Amygdala (tissue), 56 donors: ENCODE measurements around the gene WNT3.
"Not testable (repeated sequence)": the region's sequence is repeated elsewhere in the genome, so short reads cannot be mapped to it uniquely, and the experiment has no call there.

Experiments used
- DNase-seq, 56 donors: peaks; one replicate each; lab custom pipeline; 2025; lab: John Stamatoyannopoulos, UW

Gene WNT3, protein sequence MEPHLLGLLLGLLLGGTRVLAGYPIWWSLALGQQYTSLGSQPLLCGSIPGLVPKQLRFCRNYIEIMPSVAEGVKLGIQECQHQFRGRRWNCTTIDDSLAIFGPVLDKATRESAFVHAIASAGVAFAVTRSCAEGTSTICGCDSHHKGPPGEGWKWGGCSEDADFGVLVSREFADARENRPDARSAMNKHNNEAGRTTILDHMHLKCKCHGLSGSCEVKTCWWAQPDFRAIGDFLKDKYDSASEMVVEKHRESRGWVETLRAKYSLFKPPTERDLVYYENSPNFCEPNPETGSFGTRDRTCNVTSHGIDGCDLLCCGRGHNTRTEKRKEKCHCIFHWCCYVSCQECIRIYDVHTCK

DNA sequence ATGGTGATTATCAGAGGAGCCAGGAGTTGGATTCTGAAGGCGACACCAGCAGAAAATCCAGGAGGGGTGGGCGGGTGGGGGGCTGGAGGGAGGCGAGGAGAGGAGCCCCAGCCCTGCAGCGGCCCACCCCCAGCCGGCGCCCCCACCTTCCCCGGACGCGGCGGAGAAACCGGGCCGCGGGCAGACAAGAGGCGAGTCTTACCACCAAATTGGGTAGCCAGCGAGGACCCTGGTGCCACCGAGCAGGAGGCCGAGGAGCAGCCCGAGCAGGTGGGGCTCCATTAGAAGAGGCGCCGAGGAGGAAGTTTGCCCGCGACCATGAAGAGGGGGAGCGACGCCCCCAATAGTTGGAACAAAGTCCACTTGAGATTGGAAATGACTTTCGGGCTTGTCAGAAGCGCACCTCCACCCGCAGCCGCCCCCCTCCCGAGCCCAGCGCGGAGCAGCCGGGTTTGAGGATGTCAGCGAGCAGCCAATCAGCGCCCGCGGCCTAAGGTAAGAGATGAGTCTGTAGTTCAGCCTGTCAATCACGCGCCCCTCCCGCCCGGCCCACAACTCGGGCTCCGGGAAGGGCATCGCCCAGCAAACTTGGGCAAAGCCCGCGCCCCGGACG is at the start of gene WNT3:
WNT3 (minus strand) TSS at position 377 of the 613 bp plus-strand sequence; CDS start at position 282, 95 bp downstream.
- DNase-seq: peak in 4 of 56 donors; percentile 11 to 47 (median 26)

DNA sequence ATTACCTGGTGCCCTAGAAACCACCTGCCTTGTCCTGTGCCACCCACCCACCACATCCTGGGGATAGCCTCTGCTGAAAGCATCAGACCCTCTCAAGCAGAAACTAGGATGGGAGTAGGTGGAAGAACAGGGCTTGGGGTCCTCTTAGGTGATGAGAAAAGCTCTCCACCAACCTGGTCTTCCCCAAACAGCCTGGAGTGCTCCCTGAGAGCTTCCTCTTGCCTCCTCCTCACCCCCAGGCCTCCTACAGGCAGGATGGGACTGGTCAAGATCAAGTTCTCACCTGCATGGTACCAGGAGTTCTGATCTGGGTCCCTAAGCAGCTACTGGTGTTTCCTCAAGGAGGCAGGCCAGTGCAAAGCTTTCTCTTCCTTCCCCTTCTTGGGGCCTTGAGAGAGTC is 48.3 kb upstream of the WNT3 start:
- DNase-seq: no peak

DNA sequence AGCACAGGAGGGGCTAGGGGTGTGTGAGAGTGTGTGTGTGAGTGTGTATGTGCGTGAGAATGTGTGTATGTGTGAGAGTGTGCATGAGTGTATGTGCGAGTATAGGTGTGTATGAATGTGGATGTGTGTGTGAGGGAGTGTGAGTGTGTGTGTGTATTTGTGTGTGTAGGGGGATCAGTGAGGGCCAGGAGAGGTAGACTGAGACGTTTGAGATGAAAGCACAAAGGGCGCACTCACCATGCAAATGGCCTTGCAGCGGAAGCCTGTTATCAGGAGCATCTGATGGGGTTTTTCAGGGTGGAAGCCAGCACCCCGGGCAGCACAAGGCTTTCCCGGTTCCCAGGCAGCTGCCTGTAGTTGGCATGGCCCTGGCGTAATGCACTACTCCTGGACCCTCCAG is 47.8 kb upstream of the WNT3 start:
- DNase-seq: no peak

DNA sequence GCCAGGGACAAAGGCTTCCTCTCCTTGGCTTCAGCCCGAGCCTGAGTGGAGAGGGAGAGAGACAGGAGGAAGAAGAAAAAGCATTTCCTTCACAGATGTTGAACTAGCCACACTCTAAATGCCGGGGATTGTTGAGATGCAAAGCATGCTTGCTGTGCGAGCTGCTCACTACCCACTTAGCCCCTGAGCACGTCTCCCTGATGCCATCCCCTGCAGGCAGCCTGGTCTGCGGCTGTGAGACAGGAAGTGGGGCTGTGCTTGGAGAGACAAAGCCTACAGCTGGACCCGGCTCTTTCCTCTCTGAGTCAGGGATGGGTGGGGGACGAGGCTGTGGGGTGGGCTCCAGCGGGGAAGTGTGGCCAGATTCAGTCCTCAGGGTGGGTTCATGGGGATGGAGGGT is 46.6 kb upstream of the WNT3 start:
- no peak for DNase-seq

DNA sequence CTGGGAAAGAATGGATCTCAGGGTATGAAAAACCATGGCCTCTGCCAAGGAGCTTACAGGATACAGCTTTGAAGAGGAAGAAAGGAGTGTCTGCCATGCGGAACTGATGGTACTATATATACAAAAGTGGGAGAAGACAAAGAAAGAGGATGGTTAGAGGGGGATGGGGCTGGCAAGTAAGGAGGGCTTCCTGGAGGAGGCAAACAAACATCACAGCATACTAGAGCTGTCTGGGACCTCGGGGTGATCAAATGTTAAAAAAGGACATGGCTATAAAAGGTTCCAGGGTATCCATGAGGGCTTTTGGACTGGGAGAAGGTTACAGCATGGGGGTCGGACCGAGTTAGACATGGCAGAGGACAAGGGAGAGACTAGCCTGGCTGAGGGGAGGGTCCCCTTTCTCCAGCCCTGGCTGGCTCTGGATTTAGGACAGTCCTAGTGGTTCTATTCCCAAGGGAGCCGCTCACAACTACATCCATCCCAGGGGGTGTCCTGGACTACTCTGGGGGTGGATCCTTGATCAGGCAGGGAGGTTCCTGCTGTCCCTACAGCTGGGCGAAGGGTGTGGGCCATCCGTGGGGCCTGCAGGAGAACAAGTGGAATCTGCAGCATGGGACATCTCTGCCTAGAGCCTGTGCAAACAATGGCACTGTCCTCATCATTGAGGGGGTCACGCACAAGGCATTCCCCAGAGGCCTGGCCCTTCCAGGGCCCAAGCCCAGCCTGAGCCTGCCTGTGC is 45.1 kb upstream of the WNT3 start:
- no peak for DNase-seq

DNA sequence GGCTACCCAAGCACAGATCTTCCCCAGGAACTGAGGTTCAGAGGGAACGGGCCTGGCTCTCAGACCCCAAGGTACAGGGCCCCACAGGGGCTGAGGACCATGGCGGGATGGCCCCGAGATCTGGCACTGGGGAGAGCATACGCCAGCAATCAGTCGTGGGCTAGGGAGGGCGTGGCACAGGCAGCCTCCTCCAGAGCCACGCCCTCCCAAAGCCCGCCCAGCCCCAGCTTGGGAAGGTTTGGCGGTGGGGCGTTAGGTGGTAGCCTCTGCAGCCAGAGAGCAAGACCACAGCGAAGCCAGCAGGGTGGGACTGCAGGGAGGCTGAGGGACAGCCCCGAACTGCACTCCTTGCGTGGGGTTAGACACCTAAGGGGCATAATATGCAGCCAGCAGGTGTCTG is 44.5 kb upstream of the WNT3 start:
- no peak for DNase-seq

DNA sequence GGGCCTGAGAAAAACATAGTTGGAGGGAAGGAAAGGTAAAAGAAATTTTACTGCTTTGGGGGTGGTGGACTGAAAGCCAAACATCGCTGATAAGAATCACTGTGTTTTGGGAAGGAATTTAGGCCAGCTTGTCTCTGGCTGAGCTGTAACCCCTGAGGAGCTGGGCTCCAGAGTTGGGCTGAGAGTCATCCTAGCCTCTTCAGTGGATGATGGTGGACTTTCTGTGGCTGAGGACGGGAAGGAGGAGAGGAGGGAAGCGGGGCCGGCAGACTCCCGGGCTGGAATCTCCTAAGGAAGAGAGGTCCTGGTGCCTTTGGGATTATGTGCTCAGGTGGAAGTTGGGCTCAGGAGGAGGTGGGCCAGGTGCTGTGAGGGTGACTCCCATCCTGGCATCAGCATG is 41.5 kb upstream of the WNT3 start:
- DNase-seq: no peak

DNA sequence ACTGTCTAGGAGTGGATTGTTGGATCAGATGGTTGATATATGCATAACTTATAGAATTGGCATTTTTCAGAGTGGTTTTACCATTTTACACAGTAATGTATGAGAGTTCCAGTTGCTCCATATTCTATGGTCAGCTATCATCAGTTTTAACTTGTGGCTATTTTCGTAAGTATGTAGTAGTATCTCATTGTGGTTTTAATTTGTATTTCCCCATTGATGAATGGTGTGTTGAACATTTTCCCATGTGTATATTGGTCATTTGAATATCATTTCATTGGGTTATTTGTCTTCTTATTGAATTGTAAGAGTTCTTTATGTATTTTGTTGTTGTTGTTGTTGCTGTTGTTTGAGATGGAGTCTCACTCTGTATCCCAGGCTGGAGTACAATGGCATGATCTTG is 39.1 kb upstream of the WNT3 start:
- DNase-seq: no peak

DNA sequence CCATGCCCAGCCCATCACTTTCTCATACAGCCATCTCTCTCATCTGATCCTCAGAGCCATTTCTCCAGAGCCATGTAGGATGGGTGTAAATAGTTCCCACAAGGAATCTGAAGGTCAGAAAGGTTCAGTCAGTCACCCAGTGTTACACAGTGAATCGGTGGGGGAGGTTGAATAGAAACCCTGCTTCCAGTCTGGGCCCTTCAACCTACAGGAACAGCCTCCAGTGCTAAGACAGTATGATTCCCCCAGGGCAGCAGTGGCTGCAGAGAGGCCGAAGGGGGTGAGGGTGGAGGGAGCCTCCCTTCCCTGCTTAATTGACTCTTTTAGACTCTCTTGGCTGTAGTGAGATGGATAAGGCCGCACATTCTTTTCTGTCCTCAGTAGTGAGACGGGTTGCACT is 36.5 kb upstream of the WNT3 start:
- no peak for DNase-seq

DNA sequence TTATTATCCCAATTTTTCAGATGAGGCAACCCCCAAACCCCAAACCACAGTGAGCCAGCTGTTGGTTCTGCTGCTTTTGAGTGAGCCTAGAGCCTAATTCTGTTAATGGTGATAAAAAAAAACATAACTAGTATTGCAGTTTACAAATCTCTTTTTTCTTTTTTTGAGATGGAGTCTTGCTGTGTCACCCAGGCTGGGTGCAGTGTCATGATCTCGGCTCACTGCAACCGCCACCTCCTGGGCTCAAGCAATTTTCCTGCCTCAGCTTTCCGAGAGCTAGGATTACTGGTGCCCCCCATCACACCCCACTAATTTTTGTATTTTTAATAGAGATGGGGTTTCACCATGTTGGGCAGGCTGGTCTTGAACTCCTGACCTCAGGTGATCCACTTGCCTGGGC is 36.0 kb upstream of the WNT3 start:
- DNase-seq: no peak

DNA sequence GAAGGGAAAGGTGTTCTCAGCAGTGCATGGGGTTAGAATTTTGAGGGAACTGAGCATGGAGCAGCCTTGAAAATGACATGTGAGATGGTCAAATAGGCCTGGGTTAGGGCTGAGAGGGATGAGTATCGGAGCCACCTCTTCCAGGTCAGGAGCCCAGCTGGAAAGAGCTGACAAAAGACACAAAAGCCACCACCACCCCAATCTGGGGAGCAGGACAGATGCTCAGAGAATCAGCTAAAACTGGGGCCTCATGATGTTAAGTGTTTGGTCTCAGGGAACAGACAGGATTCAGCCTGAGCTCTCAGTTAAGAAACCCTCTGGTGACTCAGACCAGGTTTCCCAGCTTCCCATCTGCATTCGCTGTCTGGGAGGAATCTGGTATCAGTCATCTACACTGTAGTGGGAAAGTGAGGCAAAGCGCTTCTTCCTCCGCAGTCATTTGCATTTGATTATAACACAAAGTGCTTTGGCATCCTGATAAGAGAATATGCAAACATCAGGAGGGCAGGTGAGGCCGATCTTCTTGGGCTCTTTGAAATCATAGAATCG is 35.5 kb upstream of the WNT3 start:
- no peak for DNase-seq

DNA sequence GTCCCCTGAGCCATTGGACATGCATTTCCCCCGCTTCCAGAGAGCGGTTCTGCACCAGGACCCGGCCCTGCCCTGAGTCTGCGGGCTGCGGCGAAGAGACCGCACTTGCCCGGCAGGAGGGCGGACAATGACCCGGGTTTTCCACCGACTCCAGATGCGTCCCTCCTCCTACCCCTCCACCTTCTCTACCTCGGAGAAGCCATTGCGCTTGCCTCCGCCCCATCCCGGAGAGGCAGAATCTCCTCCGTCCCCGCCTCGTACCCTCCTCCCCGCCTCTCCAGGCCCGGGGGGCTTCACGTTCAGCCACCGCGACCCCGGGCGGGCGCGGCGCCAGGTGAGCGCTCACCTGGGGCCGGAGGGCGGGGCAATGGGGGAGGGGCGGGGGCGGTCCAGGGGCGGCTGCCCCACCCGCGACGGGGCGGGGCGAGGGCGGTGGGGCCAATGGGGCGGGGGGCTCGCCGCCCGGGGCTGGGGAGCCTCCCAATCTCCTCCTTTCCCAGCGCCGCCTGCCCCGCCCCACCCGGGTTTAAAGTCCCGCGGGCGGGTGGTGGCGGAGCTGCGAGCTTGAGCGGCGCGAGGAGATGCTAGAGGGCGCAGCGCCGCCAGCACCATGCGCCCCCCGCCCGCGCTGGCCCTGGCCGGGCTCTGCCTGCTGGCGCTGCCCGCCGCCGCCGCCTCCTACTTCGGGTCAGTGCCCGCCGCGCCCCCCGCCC is 32.7 kb upstream of the WNT3 start, which contains the start of gene WNT9B:
WNT9B (plus strand) TSS at position 555 of the 713 bp plus-strand sequence; CDS start at position 611, 56 bp downstream.
- DNase-seq: peak in 3 of 56 donors; percentile 6 to 36 (median 7)

DNA sequence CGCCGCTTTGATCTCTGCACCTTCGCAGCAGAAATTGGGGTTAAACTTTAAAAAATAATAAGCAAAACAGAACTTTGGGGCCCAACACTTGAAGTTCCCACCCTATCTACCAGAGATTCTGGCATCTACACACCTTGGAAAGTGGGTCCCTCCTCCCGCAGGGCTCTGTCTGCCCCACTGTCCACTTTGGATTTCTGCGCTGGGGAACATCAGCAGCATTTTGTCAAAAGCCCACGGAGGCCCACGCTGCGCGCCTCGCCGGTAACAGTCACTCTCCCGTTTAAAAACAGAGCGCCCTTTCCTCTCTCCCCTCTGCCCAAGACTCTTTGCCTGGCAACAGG is 32.2 kb upstream of the WNT3 start:
- no peak for DNase-seq

DNA sequence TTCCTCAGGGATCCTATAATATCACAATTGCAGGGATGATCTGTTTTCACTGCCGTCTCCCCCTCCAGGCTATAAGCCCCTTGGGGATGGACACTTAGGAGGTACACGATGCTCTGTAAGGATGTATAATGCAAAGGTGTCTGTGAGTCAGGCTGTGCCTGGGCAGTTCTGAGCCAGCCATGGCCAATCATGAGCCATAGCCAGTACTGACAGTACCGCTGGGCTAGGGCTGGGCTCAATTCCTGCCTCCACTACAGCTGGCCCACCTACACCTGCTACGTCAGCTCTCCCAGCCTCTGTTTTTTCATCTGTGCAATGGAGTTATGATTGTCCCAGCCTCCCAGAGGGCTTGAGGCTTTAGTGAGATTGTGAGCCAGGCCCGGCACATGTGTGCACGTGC is 30.0 kb upstream of the WNT3 start:
- DNase-seq: no peak

DNA sequence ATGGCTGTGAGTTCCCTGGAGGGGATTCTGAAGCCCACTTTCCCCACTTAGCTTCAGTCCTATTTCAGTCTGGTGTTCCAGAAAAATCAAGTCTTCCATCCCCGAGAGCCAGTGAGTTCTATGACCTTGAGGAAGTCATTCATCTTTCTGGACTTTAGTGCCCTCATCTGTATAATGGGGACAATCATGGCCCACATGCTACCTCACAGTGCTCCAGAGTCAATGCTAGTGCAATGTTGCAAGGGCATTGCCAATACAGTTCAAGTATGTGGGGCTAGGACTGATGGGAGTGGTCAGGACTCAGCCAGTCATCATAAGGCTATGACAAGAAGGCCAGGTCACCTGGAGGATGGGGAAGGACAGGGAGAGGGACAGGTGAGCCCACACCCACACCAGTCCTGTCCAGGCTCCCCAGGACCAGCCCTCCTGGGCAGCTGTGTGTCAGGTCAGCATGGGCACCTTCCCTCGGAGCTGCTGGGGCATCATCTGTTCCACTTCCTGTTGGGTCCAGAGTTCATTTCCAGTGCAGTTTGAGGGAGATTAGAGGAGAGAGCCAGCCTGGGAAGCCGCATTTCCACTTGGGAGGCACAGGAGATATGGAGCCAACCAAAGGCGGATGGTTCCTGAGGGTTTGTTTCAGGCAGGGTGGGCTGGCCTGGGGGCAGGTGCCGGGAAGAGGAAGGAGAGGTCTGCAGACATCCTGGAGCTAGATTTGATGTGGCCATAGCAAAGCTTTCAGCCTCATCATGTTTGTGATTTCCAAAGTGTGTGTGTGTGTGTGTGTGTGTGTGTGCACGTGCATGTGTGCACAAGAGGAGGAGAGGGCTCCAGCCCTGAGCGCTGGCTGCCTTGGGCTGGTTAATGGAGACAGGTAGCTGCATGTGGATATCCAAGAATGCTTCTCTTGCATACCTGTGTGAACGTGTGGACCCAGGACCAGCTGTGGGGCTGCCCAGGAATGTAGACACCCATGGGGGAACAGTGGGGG is 29.0 kb upstream of the WNT3 start:
- no peak for DNase-seq

DNA sequence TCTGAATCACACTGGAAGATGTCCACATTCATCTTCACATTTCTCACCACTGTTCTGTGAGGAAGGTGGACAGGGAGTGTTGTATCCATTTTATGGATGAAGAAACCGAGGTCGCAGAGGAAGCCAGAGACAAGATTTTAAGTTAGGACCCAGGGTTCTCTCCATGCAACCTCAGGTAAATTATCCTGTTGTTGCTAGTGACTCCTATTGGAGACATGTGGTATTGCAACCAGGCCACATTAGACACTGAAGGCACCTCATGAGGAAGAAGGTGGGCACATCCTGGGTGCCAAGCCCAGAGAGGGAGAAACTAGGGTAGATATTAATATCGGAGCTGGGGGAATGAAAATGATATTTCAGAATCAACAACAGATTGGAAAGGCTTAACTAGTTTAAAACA is 24.3 kb upstream of the WNT3 start:
- no peak for DNase-seq

DNA sequence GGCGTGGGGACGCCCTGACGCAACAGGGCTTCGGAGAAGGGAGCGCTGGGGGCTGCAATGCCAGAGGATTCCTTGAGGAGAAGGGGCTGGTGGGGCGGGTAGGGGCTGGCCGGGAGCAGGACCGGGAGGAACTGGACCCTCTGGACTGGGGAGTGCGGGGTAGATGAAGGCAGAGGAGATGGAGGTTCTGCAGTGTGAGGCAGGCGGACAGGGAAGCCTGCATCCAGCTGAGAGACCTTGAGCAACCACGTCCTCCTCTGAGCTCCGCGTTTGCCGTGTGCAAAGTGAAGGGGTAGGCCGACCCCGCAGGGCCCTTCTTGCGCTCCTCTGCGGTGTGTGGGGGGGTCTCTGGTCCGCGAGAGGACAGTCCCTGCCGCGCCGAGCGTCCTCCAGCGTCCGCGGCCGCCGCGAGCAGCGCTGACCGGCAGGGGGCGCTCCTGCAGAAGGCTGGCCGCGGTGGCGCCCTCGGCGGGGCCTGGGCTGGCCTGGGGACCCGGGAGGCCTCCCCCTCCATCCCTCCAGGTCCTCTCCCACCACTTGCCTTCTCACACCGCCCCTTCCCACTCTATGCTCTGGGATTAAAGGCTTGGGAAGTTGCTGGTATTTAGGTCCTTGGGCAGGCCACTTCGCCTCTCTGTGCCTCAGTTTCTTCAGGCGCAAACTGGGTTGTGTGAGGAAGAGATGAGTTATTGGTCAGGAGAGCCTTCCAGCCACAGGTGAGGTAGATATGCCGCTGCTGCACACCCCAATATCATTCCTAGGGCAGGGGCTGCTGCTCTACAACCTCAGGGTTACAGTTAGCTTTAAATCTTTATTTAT is 23.3 kb upstream of the WNT3 start:
- DNase-seq: peak in 2 of 56 donors; percentile 17 to 23

DNA sequence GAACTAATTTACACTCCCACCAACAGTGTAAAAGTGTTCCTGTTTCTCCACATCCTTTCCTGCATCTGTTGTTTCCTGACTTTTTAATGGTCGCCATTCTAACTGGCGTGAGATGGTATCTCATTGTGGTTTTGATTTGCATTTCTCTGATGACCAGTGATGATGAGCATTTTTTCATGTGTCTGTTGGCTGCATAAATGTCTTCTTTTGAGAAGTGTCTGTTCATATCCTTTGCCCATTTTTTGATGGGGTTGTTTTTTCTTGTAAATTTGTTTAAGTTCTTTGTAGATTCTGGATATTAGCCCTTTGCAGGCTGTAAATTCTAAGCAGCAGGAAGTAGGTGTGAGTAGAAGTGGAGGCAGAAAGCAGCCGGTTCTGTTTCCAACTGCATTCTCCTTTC is 22.1 kb upstream of the WNT3 start:
- DNase-seq: not testable (repeated sequence)

DNA sequence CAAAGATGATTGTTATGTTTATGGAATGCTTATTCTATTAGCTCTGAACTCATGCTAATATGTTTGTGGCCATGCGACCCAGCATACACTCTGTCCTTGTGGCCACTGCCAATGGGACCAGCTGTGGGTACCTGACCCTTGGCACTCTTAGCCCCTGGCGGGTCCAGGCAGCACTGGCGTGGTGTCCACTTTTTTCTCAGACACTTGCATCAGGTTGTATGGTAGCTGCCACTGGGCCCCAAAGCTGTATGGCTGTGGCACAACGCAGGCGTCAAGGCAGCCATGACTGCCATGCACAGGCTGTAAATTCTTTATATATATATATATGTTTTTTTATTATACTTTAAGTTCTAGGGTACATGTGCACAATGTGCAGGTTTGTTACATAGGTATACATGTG is 20.7 kb upstream of the WNT3 start:
- no peak for DNase-seq
